ENCODE results near the gene DCHS2. TPM values are rescaled to one million over a fixed set of nuclear protein-coding genes. Genes with fewer than 3 reads are reported as not detected.

DCHS2 gene
- polyA plus RNA-seq, 3 donors: not detected

DNA sequence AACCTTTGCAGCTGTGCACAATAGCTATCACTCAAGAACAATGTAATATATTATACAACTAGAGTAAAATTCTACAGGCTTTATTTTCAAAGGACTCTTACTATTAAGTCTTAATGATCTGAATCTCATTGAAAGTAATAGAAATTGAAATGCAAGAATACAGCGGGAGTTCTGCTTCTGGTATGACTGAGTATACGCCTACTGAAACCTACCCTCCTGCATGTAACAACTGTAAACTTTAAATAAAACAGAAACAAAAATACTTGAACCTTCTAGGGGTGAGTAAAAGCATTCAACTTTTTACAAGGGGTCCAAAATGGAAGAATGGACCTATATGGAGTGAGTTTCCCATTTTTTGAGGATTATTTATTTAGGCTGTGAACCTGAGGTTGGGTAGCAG is 13.5 kb downstream of the DCHS2 start:
- H3K79me2 ChIP-seq (ENCODE audit: insufficient read depth, low read length): no peaks in the 10 kb centered on the region
- H3K9me3 ChIP-seq (replicated peaks in 1 of 2; ENCODE audit: control insufficient read depth in 1 of 2, insufficient read depth in 1 of 2, low read length in 2 of 2): no peaks in the 10 kb centered on the region
- Mint-ChIP-seq H3K27me3 (ENCODE audit: low read depth in 3 of 3) (peaks cover 2 to 8% (median 4%) of the 10 kb centered on the region in 3 donors), H3K4me1 (no peaks in the 10 kb centered on the region), H3K9me3 (no peaks in the 10 kb centered on the region), H3K36me3 (no peaks in the 10 kb centered on the region), H3K4me3 (no peak overlapping the region), H3K27ac (no peak overlapping the region)
- H3K36me3 ChIP-seq (replicated peaks in 1 of 2; ENCODE audit: control insufficient read depth in 1 of 2, insufficient read depth in 2 of 2, low read length in 2 of 2): no peaks in the 10 kb centered on the region
- H3K27ac ChIP-seq (ENCODE audit: low read depth in 1 of 2, low read length in 2 of 2): no peak overlapping the region
- intact Hi-C loops (cut with micrococcal nuclease): no loop called here
- no peaks in the 10 kb centered on the region for H4K20me1 ChIP-seq (ENCODE audit: insufficient read depth, low read length)
- no peaks in the 10 kb centered on the region for H3K4me1 ChIP-seq (ENCODE audit: control insufficient read depth in 1 of 2, insufficient read depth in 2 of 2, low read length in 2 of 2)
- no peak overlapping the region for H3K4me3 ChIP-seq (replicated peaks in 1 of 3; ENCODE audit: low read depth in 2 of 3, low read length in 3 of 3)
- TF ChIP-seq, protein P1, sequence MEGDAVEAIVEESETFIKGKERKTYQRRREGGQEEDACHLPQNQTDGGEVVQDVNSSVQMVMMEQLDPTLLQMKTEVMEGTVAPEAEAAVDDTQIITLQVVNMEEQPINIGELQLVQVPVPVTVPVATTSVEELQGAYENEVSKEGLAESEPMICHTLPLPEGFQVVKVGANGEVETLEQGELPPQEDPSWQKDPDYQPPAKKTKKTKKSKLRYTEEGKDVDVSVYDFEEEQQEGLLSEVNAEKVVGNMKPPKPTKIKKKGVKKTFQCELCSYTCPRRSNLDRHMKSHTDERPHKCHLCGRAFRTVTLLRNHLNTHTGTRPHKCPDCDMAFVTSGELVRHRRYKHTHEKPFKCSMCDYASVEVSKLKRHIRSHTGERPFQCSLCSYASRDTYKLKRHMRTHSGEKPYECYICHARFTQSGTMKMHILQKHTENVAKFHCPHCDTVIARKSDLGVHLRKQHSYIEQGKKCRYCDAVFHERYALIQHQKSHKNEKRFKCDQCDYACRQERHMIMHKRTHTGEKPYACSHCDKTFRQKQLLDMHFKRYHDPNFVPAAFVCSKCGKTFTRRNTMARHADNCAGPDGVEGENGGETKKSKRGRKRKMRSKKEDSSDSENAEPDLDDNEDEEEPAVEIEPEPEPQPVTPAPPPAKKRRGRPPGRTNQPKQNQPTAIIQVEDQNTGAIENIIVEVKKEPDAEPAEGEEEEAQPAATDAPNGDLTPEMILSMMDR (IDR thresholded peaks at IDR 0.05): no peak
- no peak overlapping the region for H3K4me2 ChIP-seq (replicated peaks; ENCODE audit: extremely low read depth, low read length, poor library complexity, severe bottlenecking)
- H2AFZ ChIP-seq (ENCODE audit: insufficient read depth, low read depth, low read length, poor library complexity, severe bottlenecking): no peak overlapping the region
- DNase-seq: no peak
- no CpG with 5 or more reads among the region's 2 CpGs for WGBS (ENCODE audit: insufficient coverage)
- H3K27me3 ChIP-seq (ENCODE audit: control insufficient read depth in 2 of 2, insufficient read depth in 2 of 2, low read length in 2 of 2): peaks cover 4 to 8% of the 10 kb centered on the region in 2 donors
- no peak overlapping the region for H3K9ac ChIP-seq (ENCODE audit: insufficient read depth, low read length, poor library complexity, severe bottlenecking)

DNA sequence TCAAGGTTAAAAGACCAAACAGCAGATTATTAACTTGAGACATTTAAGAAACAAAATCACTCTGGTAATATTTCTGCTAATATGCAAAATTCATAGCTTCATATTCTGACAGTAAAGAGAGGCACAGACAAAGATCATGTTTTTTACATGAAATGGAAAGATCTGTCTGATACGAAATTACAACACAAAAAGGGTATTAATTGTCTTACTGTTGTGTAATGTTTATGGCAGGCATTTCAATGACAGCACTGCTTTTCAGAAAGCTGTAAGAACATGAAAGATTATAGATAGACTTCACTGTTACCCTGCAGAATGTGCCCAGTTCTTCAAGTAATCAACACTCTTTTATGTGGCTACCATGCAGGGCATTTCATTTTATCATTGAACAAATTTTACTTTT is 15.4 kb downstream of the DCHS2 start:
- H4K20me1 ChIP-seq (ENCODE audit: insufficient read depth, low read length): no peaks in the 10 kb centered on the region
- H3K9me3 ChIP-seq (replicated peaks in 1 of 2; ENCODE audit: control insufficient read depth in 1 of 2, insufficient read depth in 1 of 2, low read length in 2 of 2): no peaks in the 10 kb centered on the region
- no peaks in the 10 kb centered on the region for H3K36me3 ChIP-seq (replicated peaks in 1 of 2; ENCODE audit: control insufficient read depth in 1 of 2, insufficient read depth in 2 of 2, low read length in 2 of 2)
- DNase-seq: no peak
- Mint-ChIP-seq H3K4me1 (no peaks in the 10 kb centered on the region), H3K4me3 (no peak overlapping the region), H3K9me3 (no peaks in the 10 kb centered on the region), H3K27me3 (ENCODE audit: low read depth in 3 of 3) (peaks cover 2 to 9% (median 4%) of the 10 kb centered on the region in 3 donors), H3K36me3 (no peaks in the 10 kb centered on the region), H3K27ac (no peak overlapping the region)
- TF ChIP-seq, protein P1 (IDR thresholded peaks at IDR 0.05): no peak
- WGBS (ENCODE audit: insufficient coverage): no CpG with 5 or more reads among the region's 1 CpG
- peaks cover 4 to 8% of the 10 kb centered on the region in 2 donors for H3K27me3 ChIP-seq (ENCODE audit: control insufficient read depth in 2 of 2, insufficient read depth in 2 of 2, low read length in 2 of 2)
- no peak overlapping the region for H3K4me2 ChIP-seq (replicated peaks; ENCODE audit: extremely low read depth, low read length, poor library complexity, severe bottlenecking)
- no peak overlapping the region for H3K9ac ChIP-seq (ENCODE audit: insufficient read depth, low read length, poor library complexity, severe bottlenecking)
- no peaks in the 10 kb centered on the region for H3K79me2 ChIP-seq (ENCODE audit: insufficient read depth, low read length)
- intact Hi-C loops (cut with micrococcal nuclease): no loop called here
- H3K27ac ChIP-seq (ENCODE audit: low read depth in 1 of 2, low read length in 2 of 2): no peak overlapping the region
- no peak overlapping the region for H3K4me3 ChIP-seq (replicated peaks in 1 of 3; ENCODE audit: low read depth in 2 of 3, low read length in 3 of 3)
- H2AFZ ChIP-seq (ENCODE audit: insufficient read depth, low read depth, low read length, poor library complexity, severe bottlenecking): no peak overlapping the region
- H3K4me1 ChIP-seq (ENCODE audit: control insufficient read depth in 1 of 2, insufficient read depth in 2 of 2, low read length in 2 of 2): no peaks in the 10 kb centered on the region

Data from CD14-positive monocyte (primary cell).